Tibial nerve (tissue), 4 donors: ENCODE data around the gene ST14. TPM values are rescaled to one million over a fixed set of nuclear protein-coding genes. Genes with fewer than 3 reads are reported as not detected.

Experiments used
- DNase-seq, 2 donors: peaks; one replicate each; pipeline ENCODE4 v3.0.0-alpha.2; 2019; ENCODE audit warnings: low spot score in 2 of 2
- H3K27ac ChIP-seq, 4 donors: fragments of 200-600 bp; sonication (generic) in 3 of 4; one replicate each; pipeline ENCODE4 v1.5.1; 2017 to 2019; ENCODE audit warnings: mild to moderate bottlenecking in 1 of 4
- H3K27me3 ChIP-seq, 2 donors: fragments of 200-600 bp; sonication (generic) in 1 of 2; one replicate each; pipeline versions ENCODE4 v1.5.1 to v1.6.0; 2017 to 2019
- H3K36me3 ChIP-seq, 3 donors: fragments of 200-600 bp; sonication (generic); one replicate each; pipeline ENCODE4 v1.5.1; 2018 to 2019
- H3K4me1 ChIP-seq, 4 donors: fragments of 200-600 bp; sonication (generic) in 3 of 4; one replicate each; pipeline ENCODE4 v1.5.1; 2017 to 2019
- H3K4me3 ChIP-seq, 4 donors: fragments of 200-600 bp; sonication (generic) in 3 of 4; one replicate each; pipeline ENCODE4 v1.5.1; 2017 to 2019; ENCODE audit warnings: mild to moderate bottlenecking in 1 of 4, moderate library complexity in 1 of 4
- H3K9me3 ChIP-seq, 4 donors: fragments of 200-600 bp; sonication (generic) in 3 of 4; one replicate each; pipeline ENCODE4 v1.5.1; 2017 to 2019
- CTCF ChIP-seq, 5 experiments: fragments of 200-600 bp in 3 of 5; fragments of 450-650 bp in 2 of 5; sonication (generic) in 3 of 5; IDR thresholded peaks; one replicate each; pipeline ENCODE4 v1.5.1; 2016 to 2019; ENCODE audit warnings: antibody characterized with exemption in 5 of 5, mild to moderate bottlenecking in 3 of 5, moderate library complexity in 2 of 5
- EP300 ChIP-seq, 2 donors: sonication (generic); formaldehyde crosslinking; IDR thresholded peaks; one replicate each; pipeline ENCODE4 v1.6.1; 2017; ENCODE audit warnings: antibody characterized with exemption in 2 of 2, mild to moderate bottlenecking in 1 of 2
- POLR2A ChIP-seq, 2 donors: fragments of 450-650 bp; IDR thresholded peaks; one replicate each; pipeline ENCODE4 v1.6.1; 2017; ENCODE audit warnings: antibody characterized with exemption in 2 of 2, mild to moderate bottlenecking in 2 of 2, moderate library complexity in 2 of 2
- WGBS, 2 donors: methylation state at CpG; one replicate each; pipeline ENCODE4 v1.1.5; 2018; 5-methylcytosine and 5-hydroxymethylcytosine counted together
- total RNA-seq, 4 donors: library from RNA; depleted of rRNA; stranded (reverse); fragments of >200 nt; gene quantifications; one replicate each; pipeline ENCODE4 v1.1.0, GENCODE V29; 2016

Gene ST14
- total RNA-seq, 4 donors from 2014 or later, result 1.5 to 10.8 (median 2.6) TPM

GRCh38 chr11:130216591-130217132, 57.1 kb downstream of the ST14 start:
- Histone ChIP-seq H3K4me3 (no peak overlapping the region), H3K27me3 (peaks cover 0 to 9% of the 10 kb centered on the region in 2 donors), H3K9me3 (no peaks in the 10 kb centered on the region), H3K36me3 (no peaks in the 10 kb centered on the region), H3K4me1 (peaks cover 0 to 7% (median 0%) of the 10 kb centered on the region in 4 donors), H3K27ac (no peak overlapping the region)
- WGBS, 2 donors, result 58 to 66% methylated on average over 17 of the region's 17 CpGs
- DNase-seq, result no peak
- TF ChIP-seq EP300 (IDR thresholded peaks at IDR 0.05) (no peak), POLR2A (IDR thresholded peaks at IDR 0.05) (no peak), CTCF (IDR thresholded peaks at IDR 0.05) (no peak)

- H3K36me3 ChIP-seq, result no peaks in the 10 kb centered on the region
- H3K27me3 ChIP-seq, result peaks cover 0 to 9% of the 10 kb centered on the region in 2 donors
- peaks cover 0 to 7% (median 0%) of the 10 kb centered on the region in 4 donors for H3K4me1 ChIP-seq
- no peak overlapping the region for H3K4me3 ChIP-seq
- no peak for TF ChIP-seq POLR2A (IDR thresholded peaks at IDR 0.05)
- no peak for TF ChIP-seq CTCF (IDR thresholded peaks at IDR 0.05)
- TF ChIP-seq EP300 (IDR thresholded peaks at IDR 0.05), result no peak
- DNase-seq, result no peak
- no peak overlapping the region for H3K27ac ChIP-seq
- H3K9me3 ChIP-seq, result no peaks in the 10 kb centered on the region
- WGBS, 2 donors, result 68 to 78% methylated on average over 16 to 21 of the region's 21 CpGs
Observed at GRCh38 chr11:130217133-130218031, 57.8 kb downstream of the ST14 start.

- WGBS, 2 donors, result 93 to 97% methylated on average over 14 of the region's 14 CpGs
Observed at GRCh38 chr11:130218501-130219070, 59.0 kb downstream of the ST14 start.

GRCh38 chr11:130219148-130219547, 59.6 kb downstream of the ST14 start:
- Histone ChIP-seq H3K4me1 (no peaks in the 10 kb centered on the region), H3K27ac (no peak overlapping the region), H3K36me3 (peaks cover 0 to 3% (median 0%) of the 10 kb centered on the region in 3 donors), H3K27me3 (peaks cover 0 to 9% of the 10 kb centered on the region in 2 donors), H3K9me3 (no peaks in the 10 kb centered on the region), H3K4me3 (no peak overlapping the region)
- TF ChIP-seq CTCF (IDR thresholded peaks at IDR 0.05) (no peak), EP300 (IDR thresholded peaks at IDR 0.05) (no peak), POLR2A (IDR thresholded peaks at IDR 0.05) (no peak)
- DNase-seq, result no peak
- 93 to 94% methylated on average over 8 of the region's 8 CpGs for WGBS, 2 donors

More at GRCh38 chr11:130218501-130219070, 59.0 kb downstream of the ST14 start:
- H3K27ac ChIP-seq, result no peak overlapping the region
- H3K27me3 ChIP-seq, result peaks cover 0 to 9% of the 10 kb centered on the region in 2 donors
- H3K4me1 ChIP-seq, result no peaks in the 10 kb centered on the region
- DNase-seq, result no peak
- TF ChIP-seq POLR2A (IDR thresholded peaks at IDR 0.05) (no peak), EP300 (IDR thresholded peaks at IDR 0.05) (no peak), CTCF (IDR thresholded peaks at IDR 0.05) (no peak)
- H3K9me3 ChIP-seq, result no peaks in the 10 kb centered on the region
- H3K36me3 ChIP-seq, result no peaks in the 10 kb centered on the region
- no peak overlapping the region for H3K4me3 ChIP-seq
